NCI-H2196 treated with DMSO at 0.1 percent for 48 hours (cell line): ENCODE measurements around the gene SLC39A6.
"Not testable (repeated sequence)": the region's sequence is repeated elsewhere in the genome, so short reads cannot be mapped to it uniquely, and the experiment has no call there.

ENCODE experiments used
- DNase-seq: peaks from one replicate; lab custom pipeline; 2025; ENCODE audit not compliant: unreplicated experiment; lab: John Stamatoyannopoulos, UW

Gene SLC39A6

DNA sequence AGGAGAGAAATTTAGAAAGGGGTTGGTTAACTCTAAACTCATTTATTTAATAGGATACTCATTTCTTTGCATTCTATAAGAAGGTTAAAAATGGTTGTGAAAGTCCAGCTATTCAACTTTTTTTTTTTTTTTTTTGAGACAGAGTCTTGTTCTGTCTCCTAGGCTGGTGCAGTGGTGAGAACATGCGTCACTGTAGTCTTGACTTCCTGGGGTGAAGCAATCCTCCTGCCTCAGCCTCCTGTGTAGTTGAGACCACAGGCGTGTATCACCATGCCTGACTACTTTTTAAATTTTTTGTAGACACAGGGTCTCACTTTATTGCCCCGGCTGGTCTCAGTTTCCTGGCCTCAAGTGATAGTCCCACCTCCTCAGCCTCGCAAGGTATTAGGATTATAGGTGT lies 12.4 kb upstream of the SLC39A6 start:
- DNase-seq = no peak

DNA sequence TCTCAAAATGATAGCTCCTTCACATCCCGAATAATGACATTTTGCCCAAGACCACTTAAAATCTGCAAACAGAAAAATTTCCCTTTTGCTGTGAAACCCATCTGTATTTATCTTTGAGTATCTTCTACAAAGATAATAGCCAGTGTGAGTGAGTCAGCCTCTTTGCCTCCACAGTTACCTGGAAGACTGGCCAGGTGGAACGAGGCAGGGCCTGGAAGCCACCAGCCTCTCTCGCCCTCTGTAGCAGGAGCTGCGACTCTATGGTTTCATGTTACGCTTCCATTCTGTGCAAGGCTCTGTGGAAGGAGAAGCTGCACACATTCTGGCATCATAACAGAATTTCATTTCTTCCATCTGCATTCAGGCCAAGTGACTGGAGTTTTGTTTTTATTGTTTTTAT lies 10.1 kb upstream of the SLC39A6 start:
- peak; percentile 32 for DNase-seq

DNA sequence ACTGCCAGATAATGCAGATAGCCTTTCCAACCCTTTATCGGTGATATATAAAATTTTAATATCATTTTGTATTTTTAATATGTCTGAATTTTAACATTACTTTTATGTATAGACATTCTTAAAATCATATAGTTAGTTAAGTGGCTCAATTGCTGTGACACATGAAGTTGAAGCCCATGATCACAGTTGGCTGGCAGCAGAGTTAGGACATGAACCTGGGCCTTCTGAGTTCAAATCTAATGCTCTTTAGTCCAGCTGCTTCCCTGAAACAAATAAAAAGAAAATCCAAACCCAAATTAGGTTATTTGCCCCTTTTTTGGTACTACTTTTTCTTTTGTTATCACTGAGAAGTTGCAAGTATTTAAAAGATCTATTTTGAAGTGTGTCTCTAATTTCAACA lies 6.1 kb upstream of the SLC39A6 start:
- DNase-seq = no peak

DNA sequence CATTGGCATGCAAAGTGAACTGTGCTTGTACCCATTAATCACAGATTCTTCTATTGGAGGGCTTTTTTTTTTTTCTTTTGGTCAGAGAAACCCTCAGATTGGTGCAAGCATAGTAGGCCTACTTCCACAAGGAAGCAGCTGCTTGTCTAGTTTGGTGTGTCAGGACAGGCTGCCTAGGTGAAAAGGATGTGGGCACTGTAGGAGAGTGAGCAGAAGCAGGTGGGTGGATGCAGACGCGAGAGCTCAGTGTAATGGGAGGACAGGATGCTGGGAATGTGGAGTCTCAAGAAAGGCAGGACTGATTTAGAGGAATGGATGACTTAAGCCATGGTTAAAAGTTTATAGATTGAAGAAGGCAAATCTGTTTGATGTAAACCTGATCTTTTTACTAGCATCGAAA lies 3.6 kb upstream of the SLC39A6 start:
- no peak for DNase-seq

GRCh38 chr18:36131692-36132483 lies 2.7 kb upstream of the SLC39A6 start:
- no peak for DNase-seq

GRCh38 chr18:36130883-36131653 lies 1.9 kb upstream of the SLC39A6 start:
- DNase-seq = no peak

DNA sequence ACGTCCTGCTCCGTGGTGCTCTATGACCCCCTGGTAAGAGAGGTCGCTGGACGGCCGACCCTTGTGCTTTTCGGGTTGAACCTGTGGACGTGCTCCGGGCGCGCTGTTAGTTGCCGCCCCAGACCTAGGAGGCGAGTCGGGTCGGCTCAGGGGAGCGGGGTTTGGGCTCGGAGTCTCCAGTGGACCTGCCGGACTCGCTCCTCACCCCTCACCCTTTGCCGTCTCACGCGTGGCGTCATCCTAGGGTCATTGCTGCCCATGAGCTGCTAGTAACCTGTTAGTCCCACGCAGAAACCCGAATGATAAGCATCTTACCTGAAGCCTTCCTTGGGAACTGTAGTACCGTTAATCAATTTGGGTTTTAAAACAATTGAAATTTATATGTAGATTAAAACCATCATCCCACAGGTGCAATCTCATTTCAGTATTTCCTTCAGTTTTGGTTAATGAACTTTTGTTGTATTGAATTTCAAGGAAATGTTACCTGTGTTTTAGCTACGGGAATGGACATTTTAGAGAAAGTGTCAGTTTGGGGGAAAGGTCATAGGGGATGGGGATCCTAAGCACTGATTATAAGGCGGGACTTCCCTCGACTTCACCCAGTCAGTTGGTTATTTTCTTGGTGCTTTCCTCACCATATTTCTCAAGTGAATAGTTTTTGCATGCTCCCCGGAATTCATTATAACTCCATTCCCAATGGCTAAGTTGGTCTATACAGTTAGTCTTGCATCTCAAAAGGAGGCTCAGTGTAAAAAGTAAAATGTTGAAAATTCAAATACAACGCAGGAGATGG lies 1.1 kb upstream of the SLC39A6 start:
- DNase-seq = no peak

GRCh38 chr18:36128907-36129299 lies 237 bp downstream of the SLC39A6 start:
- no peak for DNase-seq

DNA sequence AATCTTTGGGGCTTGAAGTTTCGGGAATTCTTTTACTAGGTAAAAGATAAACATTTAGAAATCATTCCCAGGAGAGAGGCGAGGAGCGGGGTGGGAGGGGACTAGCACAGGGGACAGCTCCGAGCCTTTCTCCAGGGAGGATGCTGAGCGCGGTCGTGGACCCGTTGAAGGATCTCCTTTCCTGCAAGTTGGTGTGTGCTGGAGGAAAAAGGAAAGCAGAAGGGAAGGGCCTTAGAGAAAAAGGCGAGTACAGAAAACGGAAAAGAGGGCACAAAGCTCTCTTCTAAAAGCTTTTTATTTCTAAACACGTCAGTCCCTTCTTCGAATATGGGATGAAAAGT lies 640 bp downstream of the SLC39A6 start:
- no peak for DNase-seq

- DNase-seq = no peak
Measured at GRCh38 chr18:36127836-36128529, 1.2 kb downstream of the SLC39A6 start.

- DNase-seq = no peak
Measured at GRCh38 chr18:36126668-36127067, 2.5 kb downstream of the SLC39A6 start.

DNA sequence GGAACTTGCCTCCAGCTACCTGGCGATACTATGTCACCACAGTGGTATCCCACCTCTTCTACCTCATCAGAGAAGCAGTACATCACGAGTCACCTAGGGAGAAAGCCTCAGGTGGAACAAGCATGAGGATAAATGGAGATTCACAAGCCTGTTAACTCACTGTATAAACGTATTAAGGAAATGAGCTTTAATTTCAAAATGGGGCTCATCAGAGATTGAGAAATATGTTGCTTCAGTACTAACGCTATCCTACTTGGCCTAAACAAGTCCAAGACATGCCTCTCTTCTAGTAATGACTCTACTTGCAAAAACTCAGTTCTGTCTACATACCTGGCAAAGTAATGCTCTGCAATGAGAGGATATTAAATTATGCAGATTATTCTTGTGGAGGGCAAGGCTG lies 4.3 kb downstream of the SLC39A6 start:
- DNase-seq = no peak

- no peak for DNase-seq
Measured at GRCh38 chr18:36120297-36120696, 8.8 kb downstream of the SLC39A6 start.

GRCh38 chr18:36116771-36117170 lies 12.4 kb downstream of the SLC39A6 start:
- not testable (repeated sequence) for DNase-seq

- DNase-seq = no peak
Measured at GRCh38 chr18:36114738-36115137, 14.4 kb downstream of the SLC39A6 start.

DNA sequence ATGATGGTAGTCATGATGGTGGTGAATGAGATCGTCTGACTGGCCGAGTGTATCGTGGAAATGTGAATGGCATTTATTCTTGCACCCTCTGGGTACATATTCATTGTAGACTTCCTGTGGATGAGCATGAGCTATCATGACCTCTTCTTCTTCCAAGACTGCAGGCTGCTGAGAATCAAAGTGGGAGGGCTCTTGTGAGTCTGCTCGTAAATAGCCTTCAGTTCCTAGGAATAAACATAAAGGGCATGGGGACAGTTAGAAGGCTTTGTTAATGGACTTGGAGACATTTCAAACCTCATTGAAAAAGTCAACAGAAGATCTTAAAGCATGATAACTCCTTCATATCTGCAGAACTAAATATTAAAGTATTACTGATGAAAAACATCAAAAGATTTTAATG lies 14.9 kb downstream of the SLC39A6 start:
- DNase-seq = no peak

DNA sequence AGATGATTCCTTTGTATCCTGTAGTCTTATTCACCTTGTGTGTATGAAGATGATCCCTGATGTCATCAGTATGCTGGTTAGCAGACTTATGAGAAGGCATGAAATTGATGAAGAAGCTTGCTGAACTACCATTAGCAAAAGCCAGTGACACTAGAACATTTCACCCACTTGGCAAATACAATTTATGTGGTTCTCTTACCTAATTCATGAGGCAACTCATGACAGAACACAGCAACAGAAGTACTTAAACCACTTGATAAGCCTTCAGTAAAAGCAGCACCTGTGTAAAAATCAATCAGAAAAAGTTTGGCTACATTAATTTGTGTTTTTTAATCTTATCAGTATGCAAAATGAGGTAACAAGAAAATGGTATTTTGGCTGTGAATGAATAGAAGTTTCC lies 16.8 kb downstream of the SLC39A6 start:
- DNase-seq = no peak

DNA sequence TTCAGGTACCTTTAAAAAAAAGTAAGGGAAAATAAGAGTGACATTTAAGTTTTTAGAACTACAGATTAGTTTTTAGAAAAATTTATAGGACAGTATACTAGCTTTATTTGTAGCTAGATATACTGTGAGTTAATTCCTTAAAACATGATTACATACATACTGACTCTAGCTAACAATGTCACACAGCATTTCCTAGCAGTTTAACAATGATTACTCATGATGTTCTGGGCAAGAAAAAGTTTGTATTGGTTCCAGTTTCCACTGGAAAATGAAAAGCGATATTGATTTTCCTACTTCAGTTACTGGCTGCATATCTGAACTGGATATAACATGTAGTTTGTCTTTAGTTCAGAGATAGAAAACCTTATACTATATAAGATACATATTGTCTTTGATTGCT lies 19.4 kb downstream of the SLC39A6 start:
- no peak for DNase-seq

- DNase-seq = no peak
Measured at GRCh38 chr18:36108601-36109000, 20.5 kb downstream of the SLC39A6 start.

DNA sequence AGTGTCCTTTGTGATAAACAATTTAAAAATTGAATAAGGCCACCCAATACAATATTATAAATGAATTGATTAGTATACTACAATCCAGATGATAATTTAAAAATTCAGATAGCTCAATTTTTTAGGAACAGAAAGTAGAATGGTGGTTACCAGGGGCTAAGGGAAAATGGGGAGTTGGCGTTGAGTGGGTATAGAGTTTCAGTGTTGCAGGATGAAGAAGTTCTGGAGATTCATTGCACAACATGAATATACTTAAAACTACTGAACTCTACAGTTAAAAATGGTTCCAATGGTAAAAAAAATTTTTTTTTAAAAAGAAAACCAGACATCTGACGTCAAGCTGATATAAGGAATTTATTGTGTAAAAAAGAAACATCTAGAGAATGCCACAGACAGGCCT lies 20.9 kb downstream of the SLC39A6 start:
- no peak for DNase-seq

DNA sequence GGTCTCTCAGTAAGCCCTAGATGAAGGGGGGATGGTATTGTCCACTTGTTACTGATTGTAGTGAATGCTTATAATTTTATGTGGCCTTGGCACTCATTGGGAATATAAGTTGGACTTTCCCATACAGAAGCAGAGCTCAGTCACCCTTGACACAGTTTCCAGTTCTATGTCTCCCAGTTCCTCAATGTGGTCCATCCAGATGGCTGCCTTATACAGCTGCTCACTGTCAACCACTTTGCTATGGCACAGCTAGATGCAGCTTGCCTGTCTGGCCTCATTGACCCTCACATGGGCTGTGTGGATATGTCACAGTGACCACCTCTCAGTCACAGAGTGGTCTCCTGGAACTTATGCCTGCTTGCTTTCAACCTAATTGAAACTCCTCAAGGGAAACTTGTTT lies 21.7 kb downstream of the SLC39A6 start:
- DNase-seq = no peak
